Stomach smooth muscle (tissue), 2 donors: Measurements from ENCODE around the gene HAND2.

Experiments used
- H3K27ac ChIP-seq: one replicate; pipeline ENCODE4 v1.7.0; 2013; ENCODE audit warnings: mild to moderate bottlenecking, low read length, inconsistent platforms
- H3K27me3 ChIP-seq, 2 donors: one replicate each; pipeline ENCODE4 v1.7.0; 2013; ENCODE audit warnings: low read length in 2 of 2; ENCODE audit not compliant: insufficient read depth in 2 of 2, control insufficient read depth in 1 of 2
- H3K36me3 ChIP-seq, 2 donors: one replicate each; pipeline ENCODE4 v1.7.0; 2013; ENCODE audit warnings: low read length in 2 of 2; ENCODE audit not compliant: control insufficient read depth in 2 of 2, insufficient read depth in 2 of 2
- H3K4me1 ChIP-seq: one replicate; pipeline ENCODE4 v1.7.0; 2013; ENCODE audit warnings: low read length; ENCODE audit not compliant: control insufficient read depth, insufficient read depth
- H3K4me3 ChIP-seq, 2 donors: one replicate each; pipeline ENCODE4 v1.7.0; 2013; ENCODE audit warnings: low read length in 2 of 2
- H3K9ac ChIP-seq, 2 donors: one replicate each; pipeline ENCODE4 v1.7.0; 2013; ENCODE audit warnings: low read length in 2 of 2, mild to moderate bottlenecking in 1 of 2
- H3K9me3 ChIP-seq, 2 donors: one replicate each; pipeline ENCODE4 v1.7.0; 2013; ENCODE audit warnings: low read length in 2 of 2; ENCODE audit not compliant: control insufficient read depth in 2 of 2
- donor health status: healthy.
- donor health status: Pancreatic carcinoma.

Gene HAND2

DNA sequence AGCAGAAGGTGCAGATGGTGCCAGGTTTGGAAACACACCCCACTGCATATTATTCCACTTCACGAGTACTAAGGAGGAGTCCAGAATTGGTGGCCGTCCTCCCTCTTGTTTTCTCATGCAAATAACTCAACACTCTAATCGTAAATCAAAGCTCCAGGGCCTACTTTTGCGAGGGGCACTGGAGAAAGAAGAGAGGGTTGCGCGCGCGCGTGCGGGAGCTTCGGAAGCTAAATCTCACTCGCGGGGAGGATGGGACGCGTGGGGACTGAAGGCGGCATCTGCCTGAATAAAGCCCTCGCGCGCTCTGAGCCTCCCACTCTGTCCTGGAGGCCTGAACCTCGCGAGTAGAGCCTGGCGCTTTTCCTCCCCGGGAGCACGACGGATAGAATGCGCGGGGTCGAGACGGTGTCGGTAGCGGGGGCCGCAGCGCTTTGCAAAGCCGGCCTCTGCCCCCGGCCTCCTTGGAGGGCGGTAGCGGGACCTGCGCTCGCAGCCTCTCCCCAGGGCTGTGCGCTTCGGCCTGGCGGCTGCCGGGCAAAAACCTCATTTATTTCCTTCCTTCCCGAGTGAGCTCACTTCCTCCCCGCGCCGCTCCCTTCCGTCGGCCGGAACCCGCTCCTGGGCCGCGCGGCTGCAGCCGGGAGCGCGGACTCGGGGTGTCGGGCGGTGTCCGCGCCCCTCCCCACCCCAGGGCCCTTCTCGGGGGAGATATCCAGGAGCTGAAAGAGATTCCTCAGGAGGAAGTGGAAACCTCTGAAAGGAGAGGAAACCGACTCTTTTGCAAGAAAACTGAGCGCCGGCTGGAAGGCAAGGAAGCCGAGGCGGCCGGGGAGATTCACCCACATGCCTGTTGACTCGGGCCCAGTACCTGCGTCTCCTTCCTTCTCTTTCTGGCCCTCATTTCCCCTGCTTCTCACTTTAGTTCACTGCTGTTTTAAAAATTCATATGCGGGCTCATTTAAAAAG is 20.7 kb downstream of the HAND2 start:
- peak overlapping the region; percentile 44 to 80 for H3K9ac ChIP-seq
- peak overlapping the region; percentile 87 for H3K27ac ChIP-seq
- peak overlapping the region; percentile 57 to 79 for H3K4me3 ChIP-seq
- H3K9me3 ChIP-seq = no peaks in the 10 kb centered on the region
- peaks cover 64% of the 10 kb centered on the region for H3K4me1 ChIP-seq
- H3K36me3 ChIP-seq = peaks cover 0 to 2% of the 10 kb centered on the region in 2 donors
- no peaks in the 10 kb centered on the region for H3K27me3 ChIP-seq

- H3K9ac ChIP-seq = peak overlapping the region; percentile 44 to 80
- H3K27me3 ChIP-seq = no peaks in the 10 kb centered on the region
- peak overlapping the region; percentile 87 for H3K27ac ChIP-seq
- no peaks in the 10 kb centered on the region for H3K9me3 ChIP-seq
- peaks cover 0 to 2% of the 10 kb centered on the region in 2 donors for H3K36me3 ChIP-seq
- H3K4me3 ChIP-seq = peak overlapping the region; percentile 57 to 79
- peaks cover 72% of the 10 kb centered on the region for H3K4me1 ChIP-seq
Observed at GRCh38 chr4:173508386-173509035, 21.5 kb downstream of the HAND2 start.

DNA sequence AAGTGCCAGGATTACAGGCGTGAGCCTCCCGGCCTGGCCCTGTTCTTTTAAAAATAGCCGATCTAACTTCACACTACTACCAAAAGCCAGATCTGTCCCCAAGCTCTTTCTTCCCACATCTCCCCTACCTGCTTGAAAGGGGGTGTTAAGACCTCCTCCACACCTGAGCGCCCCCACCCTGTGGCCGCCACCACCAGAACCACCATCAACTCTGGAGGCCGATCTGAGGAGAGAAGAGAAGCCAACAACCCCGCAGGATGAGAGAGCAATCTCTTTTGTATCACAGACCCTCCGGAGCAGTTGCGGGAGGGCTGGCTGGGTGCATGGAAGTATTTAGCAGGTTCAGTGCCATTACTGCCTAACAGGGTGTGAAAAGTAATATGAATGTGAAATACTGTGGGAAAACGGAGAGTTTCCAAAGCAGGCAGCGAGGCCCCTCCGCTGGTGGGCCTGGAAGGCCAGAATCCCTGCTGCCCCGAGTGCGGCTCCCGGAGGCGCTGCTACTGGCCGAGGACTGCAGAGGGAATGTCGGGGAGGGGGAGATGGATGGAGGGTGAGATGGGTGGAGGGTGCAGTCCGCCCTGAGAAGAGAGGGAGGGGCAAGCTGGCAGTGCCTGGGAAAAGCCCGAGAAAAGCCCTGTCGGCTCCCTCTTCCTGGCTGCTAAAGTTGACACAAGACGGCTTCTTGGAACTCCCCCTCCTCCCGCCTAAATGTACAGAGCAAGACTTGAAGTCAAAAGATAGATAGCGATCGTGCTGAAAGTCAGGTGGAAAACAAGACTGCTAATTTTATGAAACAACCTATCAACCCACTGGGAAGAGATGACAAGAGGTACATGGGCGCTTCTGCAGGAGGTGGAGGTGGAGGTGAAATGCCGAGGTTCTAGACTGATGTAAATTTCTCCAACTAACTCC is 22.3 kb downstream of the HAND2 start:
- H3K4me3 ChIP-seq = peak overlapping the region; percentile 57 to 79
- peak overlapping the region; percentile 44 to 80 for H3K9ac ChIP-seq
- peak overlapping the region; percentile 87 for H3K27ac ChIP-seq
- peaks cover 68% of the 10 kb centered on the region for H3K4me1 ChIP-seq
- H3K36me3 ChIP-seq = peaks cover 0 to 2% of the 10 kb centered on the region in 2 donors
- H3K9me3 ChIP-seq = no peaks in the 10 kb centered on the region
- no peaks in the 10 kb centered on the region for H3K27me3 ChIP-seq

GRCh38 chr4:173506597-173507211 is 23.3 kb downstream of the HAND2 start:
- H3K27ac ChIP-seq = peak overlapping the region; percentile 87

DNA sequence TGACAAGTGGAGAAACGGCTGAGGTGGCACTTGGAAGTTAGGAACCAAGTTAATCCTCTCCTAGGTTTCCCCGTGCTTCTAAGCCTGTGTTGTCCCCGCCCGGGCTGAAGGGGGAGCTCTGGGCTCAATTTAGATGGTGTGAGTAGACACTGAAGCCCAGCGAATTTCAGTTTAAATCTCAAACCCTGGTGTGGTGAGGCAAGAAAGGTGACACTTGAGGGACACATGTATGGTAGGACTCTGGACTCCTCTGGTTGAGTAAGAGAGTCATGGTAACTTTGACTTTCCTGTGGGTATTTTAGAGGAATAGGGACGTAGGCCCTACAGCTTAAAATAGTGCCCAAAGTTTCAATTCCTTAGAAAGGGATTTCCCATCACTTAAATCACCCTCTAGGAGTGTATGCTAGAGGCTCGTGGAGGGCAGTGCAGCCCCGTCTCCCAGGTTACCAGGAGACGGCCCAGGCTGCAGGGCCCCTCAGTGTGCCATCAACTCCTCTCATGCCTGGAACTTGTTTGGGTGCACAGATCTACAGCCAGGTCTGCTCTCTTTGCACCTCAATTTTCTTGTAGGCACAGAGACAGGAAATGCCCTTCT is 24.0 kb downstream of the HAND2 start:
- Histone ChIP-seq H3K4me3 (peak overlapping the region; percentile 65 to 79), H3K36me3 (peaks cover 0 to 2% of the 10 kb centered on the region in 2 donors), H3K4me1 (peaks cover 60% of the 10 kb centered on the region), H3K9me3 (no peaks in the 10 kb centered on the region), H3K27ac (peak overlapping the region; percentile 87), H3K27me3 (no peaks in the 10 kb centered on the region), H3K9ac (peak overlapping the region; percentile 44 to 55)

More at GRCh38 chr4:173506597-173507211, 23.3 kb downstream of the HAND2 start:
- Histone ChIP-seq H3K4me1 (peaks cover 60% of the 10 kb centered on the region), H3K36me3 (peaks cover 0 to 2% of the 10 kb centered on the region in 2 donors), H3K27me3 (no peaks in the 10 kb centered on the region), H3K4me3 (peak overlapping the region; percentile 65 to 79), H3K9ac (peak overlapping the region; percentile 36 to 44), H3K9me3 (no peaks in the 10 kb centered on the region)

GRCh38 chr4:173504181-173504503 is 25.9 kb downstream of the HAND2 start:
- Histone ChIP-seq H3K36me3 (no peaks in the 10 kb centered on the region), H3K4me1 (peaks cover 50% of the 10 kb centered on the region), H3K4me3 (peak overlapping the region; percentile 41 to 55), H3K27me3 (no peaks in the 10 kb centered on the region), H3K27ac (peak overlapping the region; percentile 6), H3K9me3 (no peaks in the 10 kb centered on the region), H3K9ac (no peak overlapping the region)

DNA sequence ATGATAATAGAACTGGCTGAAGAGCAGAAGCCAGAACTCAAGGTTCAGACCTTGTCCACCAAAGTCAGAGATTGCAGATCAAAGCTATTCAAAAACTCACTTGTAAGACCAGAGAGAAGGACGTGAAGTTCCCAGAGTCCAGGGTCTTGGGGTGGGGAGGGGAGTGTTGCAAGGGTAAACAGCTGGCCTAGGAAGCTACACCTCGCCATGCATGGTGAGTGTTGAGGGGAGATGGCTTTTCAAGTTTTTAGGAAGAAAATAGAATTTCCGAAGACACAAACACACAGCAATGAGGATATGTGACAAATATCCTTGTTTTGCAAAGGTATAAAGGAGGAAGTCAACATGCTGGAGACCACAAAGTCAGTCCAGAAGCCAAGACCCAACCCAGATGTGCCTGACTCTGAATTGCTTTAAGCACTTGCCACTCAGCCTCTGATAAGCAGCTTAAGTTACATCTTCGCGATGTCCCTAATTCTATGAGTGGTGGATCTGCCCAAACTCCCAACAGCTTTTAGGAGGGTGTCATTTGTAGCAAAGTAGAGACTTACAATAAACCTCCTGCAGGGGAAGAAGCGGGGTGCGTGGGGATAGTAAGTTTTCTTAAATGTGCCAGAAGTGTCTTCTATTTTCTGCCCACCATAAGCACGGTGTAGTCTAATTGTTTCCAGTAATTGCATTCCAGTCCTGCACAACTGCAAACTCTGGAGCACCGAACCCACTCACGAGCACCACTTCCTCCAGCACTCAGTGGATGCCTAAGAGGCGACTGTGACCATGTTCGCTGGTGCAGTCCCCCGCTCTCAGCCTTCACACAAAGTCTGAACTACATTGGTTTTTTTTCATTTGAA is 26.5 kb downstream of the HAND2 start:
- peak overlapping the region; percentile 6 for H3K27ac ChIP-seq
- no peak overlapping the region for H3K9ac ChIP-seq
- no peaks in the 10 kb centered on the region for H3K27me3 ChIP-seq
- peak overlapping the region; percentile 41 to 55 for H3K4me3 ChIP-seq
- H3K36me3 ChIP-seq = no peaks in the 10 kb centered on the region
- peaks cover 45% of the 10 kb centered on the region for H3K4me1 ChIP-seq
- no peaks in the 10 kb centered on the region for H3K9me3 ChIP-seq

DNA sequence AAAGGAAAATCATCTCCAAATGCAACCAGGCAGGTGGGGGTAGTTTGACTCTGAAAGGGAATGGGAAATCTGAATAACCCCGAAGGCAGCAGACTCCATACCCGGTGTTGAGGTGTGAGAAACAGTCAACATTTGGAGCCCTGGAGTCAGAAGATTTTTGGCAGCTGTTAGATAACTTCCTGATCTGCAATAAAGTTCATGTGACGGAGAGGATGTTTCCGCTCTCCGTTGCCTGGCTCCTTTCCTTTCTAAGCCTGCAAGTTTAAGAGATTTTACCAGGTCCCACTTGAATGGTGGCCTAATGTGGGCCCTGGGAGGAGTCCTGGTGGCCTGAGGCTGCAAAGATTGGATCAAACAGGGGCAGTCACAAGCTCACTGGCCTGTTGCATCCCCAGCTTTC is 27.7 kb downstream of the HAND2 start:
- H3K9me3 ChIP-seq = no peaks in the 10 kb centered on the region
- no peak overlapping the region for H3K27ac ChIP-seq
- no peaks in the 10 kb centered on the region for H3K36me3 ChIP-seq
- H3K9ac ChIP-seq = no peak overlapping the region
- peaks cover 39% of the 10 kb centered on the region for H3K4me1 ChIP-seq
- H3K4me3 ChIP-seq = no peak overlapping the region
- H3K27me3 ChIP-seq = no peaks in the 10 kb centered on the region

DNA sequence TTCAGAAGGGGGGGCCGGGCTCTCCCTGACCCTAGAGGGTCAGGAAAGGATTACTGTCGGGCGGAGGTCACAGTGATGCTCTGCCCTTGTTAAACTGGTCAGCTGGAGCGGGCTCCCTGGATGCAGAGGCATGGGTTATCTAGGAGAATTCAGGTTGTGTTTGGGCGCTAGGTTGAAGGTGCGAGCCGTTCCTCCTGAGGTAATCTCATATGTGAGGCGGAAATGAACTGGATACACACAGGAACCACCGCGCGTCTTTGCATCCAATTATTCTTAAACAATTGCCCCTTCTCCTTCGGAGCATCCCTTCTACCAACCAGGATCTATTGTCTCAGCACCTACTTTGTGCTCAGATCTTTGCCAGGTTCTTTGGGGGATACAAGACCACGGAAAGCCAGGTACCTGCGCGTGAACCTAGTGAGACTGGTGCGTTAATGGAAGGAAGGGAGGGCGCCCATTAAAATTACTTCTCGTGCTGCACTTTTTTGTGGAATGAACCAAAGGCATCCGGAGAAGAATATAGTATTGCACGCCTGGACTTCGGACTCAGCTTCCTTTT is 28.4 kb downstream of the HAND2 start:
- no peaks in the 10 kb centered on the region for H3K36me3 ChIP-seq
- H3K27ac ChIP-seq = no peak overlapping the region
- H3K9me3 ChIP-seq = no peaks in the 10 kb centered on the region
- no peak overlapping the region for H3K9ac ChIP-seq
- H3K4me1 ChIP-seq = peaks cover 35% of the 10 kb centered on the region
- H3K27me3 ChIP-seq = no peaks in the 10 kb centered on the region
- no peak overlapping the region for H3K4me3 ChIP-seq
